ENCODE results near the gene FNDC3B. TPM values are rescaled to one million over a fixed set of nuclear protein-coding genes. Genes with fewer than 3 reads are reported as not detected.
"Not testable (repeated sequence)": the region's sequence is repeated elsewhere in the genome, so short reads cannot be mapped to it uniquely, and the experiment has no call there.

The FNDC3B gene
- total RNA-seq, 1 experiment from 2014 or later: 62.3 TPM

DNA sequence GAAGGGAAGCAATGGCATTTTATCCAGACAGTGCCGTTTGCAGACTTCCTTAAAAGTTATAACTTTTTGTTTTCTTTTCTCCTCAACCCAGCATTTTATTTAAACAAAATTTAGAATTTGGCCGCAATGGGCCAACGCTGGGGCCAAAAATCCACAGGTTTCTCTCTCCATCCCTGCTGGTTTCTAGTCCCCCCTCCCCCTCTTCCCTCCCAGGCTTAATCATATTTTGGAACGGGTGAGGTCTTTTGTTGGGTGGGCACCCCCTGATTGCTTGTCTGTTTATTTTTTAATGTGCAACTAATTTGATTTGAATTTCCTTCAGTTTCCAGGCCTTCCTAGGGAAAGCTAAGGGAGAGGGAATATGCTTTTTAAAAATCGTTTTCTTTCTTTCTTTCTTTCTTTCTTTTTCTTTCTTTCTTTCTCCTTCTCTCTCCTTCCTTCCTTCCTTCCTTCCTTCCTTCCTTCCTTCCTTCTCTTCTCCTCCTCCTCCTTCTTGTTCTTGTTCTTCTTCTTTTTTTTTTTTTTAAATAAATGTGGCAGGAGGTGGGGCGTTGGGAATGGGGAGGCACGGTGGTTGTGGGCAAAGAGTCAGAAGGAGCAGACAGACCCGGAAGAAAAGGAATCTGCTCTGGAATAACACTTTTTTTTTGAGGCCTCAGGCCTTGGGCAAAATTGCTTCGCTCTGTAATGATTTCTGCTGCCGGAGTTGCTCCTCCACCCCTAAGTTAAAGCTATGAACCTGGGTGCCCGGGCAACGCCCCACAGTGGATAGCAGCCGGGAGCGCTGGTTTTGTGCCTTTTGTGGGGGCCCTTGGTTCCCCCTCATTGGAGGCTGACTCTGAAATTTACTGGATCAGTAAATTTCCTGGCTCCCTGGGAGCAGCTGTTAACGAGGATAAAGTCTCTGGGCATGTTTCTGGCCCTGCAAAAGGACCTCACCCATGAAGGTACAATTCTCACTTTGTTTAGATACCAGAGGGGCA lies 1.9 kb downstream of the FNDC3B start:
- Histone ChIP-seq H3K27ac (peak overlapping the region; percentile 95), H3K27me3 (no peaks in the 10 kb centered on the region), H3K36me3 (peaks cover 26% of the 10 kb centered on the region), H3K4me1 (peaks cover 7% of the 10 kb centered on the region; the same call in 1 of the 2 replicates), H3K4me3 (peak overlapping the region; percentile 88), H3K9me3 (replicated peaks) (no peaks in the 10 kb centered on the region)
- DNase-seq: peak; percentile 73 to 86

DNA sequence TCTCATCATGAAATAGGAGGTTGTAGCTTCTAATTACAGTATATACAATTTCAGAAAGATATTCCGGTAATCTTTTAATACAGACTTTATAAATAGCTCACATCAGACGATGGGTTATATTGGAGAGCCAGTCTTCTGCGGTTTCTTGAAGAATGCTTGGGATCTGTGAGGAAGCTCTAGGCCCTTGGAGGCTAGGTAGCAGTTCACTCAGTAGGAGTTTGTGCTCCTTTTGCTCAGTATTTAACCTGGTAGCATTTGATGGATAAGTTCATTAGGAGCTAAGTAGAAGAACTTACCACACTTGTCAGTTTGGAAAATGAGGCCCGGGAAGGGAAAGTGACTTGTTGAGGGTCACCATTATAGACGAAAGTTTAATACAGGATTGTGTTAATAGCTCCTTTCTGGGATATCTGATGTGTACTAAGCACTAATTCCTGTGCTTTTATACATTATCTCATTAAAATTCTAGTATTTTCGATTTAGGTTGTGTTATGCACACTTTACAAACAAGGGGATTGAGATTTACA lies 2.8 kb downstream of the FNDC3B start:
- Histone ChIP-seq H3K36me3 (peaks cover 30% of the 10 kb centered on the region), H3K27me3 (no peaks in the 10 kb centered on the region), H3K27ac (peak overlapping the region; percentile 95), H3K9me3 (replicated peaks) (no peaks in the 10 kb centered on the region), H3K4me3 (peak overlapping the region; percentile 88), H3K4me1 (peaks cover 7% of the 10 kb centered on the region; the same call in 1 of the 2 replicates)
- DNase-seq: peak in 1 of 2 experiments; percentile 22

DNA sequence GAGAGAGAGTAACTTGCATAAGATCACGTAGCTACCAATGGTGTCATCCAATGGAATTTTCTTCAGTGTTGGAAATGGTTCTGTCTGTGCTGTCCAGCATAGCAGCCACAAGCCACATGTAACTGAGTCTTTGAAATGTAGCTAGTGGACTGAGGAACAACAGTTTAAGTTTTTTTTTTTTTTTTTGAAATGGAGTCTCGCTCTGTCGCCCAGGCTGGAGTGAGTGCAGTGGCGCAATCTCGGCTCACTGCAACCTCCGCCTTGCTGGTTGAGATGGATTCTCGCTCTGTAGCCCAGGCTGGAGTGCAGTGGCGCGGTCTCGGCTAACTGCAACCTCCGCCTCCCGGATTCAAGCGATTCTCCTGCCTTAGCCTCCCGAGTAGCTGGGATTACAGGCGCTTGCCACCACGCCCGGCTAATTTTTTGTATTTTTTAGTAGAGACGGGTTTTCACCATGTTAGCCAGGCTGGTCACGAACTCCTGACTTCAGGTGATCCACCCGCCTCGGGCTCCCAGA lies 3.3 kb downstream of the FNDC3B start:
- Histone ChIP-seq H3K27ac (peak overlapping the region; percentile 95; the same call in 1 of the 2 replicates), H3K36me3 (peaks cover 30% of the 10 kb centered on the region), H3K4me3 (peak overlapping the region; percentile 88; the same call in 1 of the 2 replicates)
- DNase-seq; H3K27me3 ChIP-seq; H3K4me1 ChIP-seq; H3K9me3 ChIP-seq (replicated peaks): not testable (repeated sequence)

DNA sequence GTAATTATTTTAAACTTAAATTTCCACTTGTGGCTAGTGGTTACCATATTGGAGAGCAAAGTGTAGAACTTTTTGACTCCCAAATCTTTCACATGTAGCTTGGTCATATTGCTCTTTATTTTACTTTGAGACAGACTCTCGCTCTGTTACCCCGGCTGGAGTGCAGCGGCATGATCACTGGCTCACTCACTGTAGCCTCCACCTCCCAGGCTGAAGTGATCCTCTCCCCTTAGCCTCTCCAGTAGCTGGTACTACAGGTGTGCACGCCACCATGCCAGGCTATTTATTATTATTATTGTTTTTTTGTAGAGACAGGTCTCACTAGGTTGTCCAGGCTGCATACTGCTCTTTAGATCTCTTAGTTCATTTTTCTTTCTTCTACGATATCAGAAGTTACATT lies 3.9 kb downstream of the FNDC3B start:
- Histone ChIP-seq H3K27ac (no peak overlapping the region), H3K9me3 (replicated peaks) (no peaks in the 10 kb centered on the region), H3K4me1 (peaks cover 7% of the 10 kb centered on the region; the same call in 1 of the 2 replicates), H3K27me3 (no peaks in the 10 kb centered on the region), H3K4me3 (no peak overlapping the region), H3K36me3 (peaks cover 35% of the 10 kb centered on the region)
- no peak for DNase-seq

DNA sequence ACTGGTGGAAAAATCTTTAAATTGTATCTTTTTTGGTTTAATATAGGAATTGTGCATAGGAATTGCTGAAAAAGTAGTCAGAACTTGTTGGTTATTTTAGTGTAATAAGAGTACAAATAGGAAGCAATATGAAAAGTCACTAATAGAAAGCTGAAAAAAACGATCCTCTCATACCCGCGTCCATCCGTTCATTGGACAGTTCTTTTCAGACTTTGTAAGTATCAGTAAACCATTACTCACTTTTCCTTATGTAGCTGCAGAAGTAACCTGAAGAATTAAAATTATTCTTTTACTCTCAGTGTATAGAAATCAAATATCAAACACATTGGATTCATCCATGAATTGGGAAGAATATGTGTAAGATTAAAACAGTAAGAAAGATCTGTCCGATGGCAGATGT lies 4.4 kb downstream of the FNDC3B start:
- H3K4me3 ChIP-seq: no peak overlapping the region
- H3K4me1 ChIP-seq: peaks cover 7% of the 10 kb centered on the region; the same call in 1 of the 2 replicates
- H3K9me3 ChIP-seq (replicated peaks): no peaks in the 10 kb centered on the region; the same call in 1 of the 2 replicates
- no peak for DNase-seq
- H3K27ac ChIP-seq: no peak overlapping the region
- peaks cover 40% of the 10 kb centered on the region for H3K36me3 ChIP-seq
- H3K27me3 ChIP-seq: no peaks in the 10 kb centered on the region

DNA sequence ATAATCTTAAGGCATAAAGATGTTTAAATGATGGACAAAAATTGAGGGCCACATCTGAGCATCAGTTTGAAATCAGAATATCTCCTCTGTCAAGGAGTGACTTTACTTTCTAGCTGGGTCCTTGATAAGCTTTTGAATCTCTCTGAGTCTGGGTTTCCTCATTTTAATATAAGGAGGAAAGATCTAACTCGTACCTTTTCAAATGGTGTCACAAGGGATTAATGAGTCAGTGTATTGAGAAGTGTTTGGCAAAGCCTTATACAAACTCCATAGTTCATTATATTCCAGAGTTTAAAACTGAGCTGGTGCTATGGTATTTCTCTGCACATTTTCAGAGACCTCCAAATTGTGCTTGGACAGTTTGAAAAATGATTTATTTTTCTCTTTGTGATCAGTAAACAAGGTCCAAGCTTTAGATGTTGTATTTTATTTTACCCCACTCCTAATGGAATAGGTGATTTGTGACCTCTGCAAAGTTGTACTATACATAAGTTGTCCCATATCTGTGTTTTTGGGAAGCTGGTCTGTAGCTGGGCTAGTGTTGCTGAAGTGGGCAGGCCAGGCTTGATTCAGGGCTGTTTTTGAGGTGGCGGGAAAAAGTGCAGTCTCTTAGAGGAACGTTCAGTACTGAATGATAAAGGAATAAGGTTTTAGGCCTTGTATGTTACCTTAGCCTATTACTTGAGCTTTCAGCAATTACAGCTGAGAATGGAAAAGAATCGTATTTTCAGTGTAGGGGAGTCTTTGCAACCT lies 5.6 kb downstream of the FNDC3B start:
- Histone ChIP-seq H3K36me3 (peaks cover 51% of the 10 kb centered on the region), H3K9me3 (replicated peaks) (no peaks in the 10 kb centered on the region; the same call in 1 of the 2 replicates), H3K4me3 (no peak overlapping the region), H3K27me3 (no peaks in the 10 kb centered on the region), H3K4me1 (peaks cover 7% of the 10 kb centered on the region; the same call in 1 of the 2 replicates), H3K27ac (no peak overlapping the region)
- DNase-seq: no peak

DNA sequence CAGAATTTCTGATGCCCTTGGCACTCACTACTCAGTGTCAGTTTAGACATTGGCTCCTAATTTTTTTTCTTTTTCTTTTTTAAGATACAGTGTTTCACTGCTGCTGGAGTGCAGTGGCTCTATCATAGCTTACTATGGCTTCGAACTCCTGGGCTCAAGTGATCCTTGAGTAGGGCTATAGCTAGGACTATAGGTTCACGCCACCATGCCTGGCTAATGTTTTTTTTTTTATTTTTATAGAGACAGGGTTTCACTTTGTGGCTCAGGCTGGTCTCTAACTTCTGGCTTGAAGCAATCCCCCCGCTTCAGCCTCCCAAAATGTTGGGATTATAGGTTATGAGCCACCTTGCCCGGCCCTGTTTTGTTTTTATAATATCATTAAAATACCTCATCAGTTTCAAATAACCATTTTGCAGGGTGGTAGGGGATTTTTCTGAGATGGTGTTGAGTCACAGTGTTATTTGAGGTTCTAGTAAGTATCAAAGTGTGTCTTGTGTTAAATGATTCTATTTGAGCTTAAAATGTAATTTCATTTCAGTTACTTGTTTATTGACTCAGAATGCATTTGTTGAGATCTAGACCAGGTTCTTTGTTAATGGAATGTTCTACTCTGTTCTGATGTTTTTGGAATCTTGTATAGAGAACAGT lies 7.0 kb downstream of the FNDC3B start:
- DNase-seq: no peak
- H3K4me1 ChIP-seq: peaks cover 7% of the 10 kb centered on the region; the same call in 1 of the 2 replicates
- no peaks in the 10 kb centered on the region for H3K27me3 ChIP-seq
- H3K9me3 ChIP-seq (replicated peaks): no peaks in the 10 kb centered on the region; the same call in 1 of the 2 replicates
- H3K27ac ChIP-seq: no peak overlapping the region
- no peak overlapping the region for H3K4me3 ChIP-seq
- H3K36me3 ChIP-seq: peaks cover 62% of the 10 kb centered on the region

DNA sequence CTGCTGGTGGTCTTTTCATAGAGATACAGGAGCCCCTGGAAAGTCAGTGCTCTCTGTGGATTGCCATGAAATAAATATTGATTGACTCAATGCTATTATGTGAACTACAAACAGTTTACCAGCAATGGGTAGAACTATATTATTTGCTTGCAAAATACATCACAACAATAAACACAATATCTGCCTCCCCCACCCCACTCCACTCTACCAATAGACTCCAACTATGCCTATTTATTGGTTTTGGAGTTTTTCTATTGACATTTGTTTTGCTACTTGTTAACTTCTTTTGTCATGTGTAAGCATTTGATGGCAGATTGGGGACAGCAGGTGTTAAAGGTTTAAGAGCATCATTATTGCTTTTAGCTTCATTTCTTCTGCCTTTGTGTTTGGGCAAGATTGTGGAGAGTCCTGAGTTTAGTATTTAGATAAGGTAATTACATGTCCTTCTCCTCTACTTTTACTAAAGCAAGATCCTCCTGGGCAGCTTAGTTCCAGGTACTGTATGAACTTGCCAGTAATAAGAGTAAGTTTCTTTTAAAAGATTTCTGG lies 8.3 kb downstream of the FNDC3B start:
- Histone ChIP-seq H3K27me3 (no peaks in the 10 kb centered on the region), H3K4me3 (no peak overlapping the region), H3K27ac (no peak overlapping the region), H3K36me3 (peaks cover 68% of the 10 kb centered on the region), H3K9me3 (replicated peaks) (no peaks in the 10 kb centered on the region; the same call in 1 of the 2 replicates), H3K4me1 (no peaks in the 10 kb centered on the region)
- no peak for DNase-seq

DNA sequence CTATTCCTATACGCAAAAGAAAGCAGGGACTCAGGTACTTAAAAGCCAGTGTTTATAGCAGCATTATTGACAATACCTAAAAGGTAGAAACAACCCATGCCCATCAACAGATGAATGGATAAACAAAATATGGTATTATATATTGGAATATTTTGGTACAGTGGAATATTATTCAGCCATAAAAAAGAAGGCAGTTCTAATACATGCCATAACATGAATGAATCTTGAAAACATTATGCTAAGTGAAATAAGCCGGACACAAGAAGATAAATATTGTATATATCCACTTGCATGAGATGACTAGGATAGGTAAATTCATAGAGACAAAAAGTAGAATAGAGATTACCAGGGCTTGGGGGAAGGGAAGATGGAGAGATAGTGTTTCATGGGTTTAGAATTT lies 9.2 kb downstream of the FNDC3B start:
- H3K4me3 ChIP-seq: no peak overlapping the region
- no peaks in the 10 kb centered on the region for H3K27me3 ChIP-seq
- no peak overlapping the region for H3K27ac ChIP-seq
- H3K4me1 ChIP-seq: no peaks in the 10 kb centered on the region
- no peaks in the 10 kb centered on the region; the same call in 1 of the 2 replicates for H3K9me3 ChIP-seq (replicated peaks)
- H3K36me3 ChIP-seq: peaks cover 68% of the 10 kb centered on the region
- DNase-seq: no peak

DNA sequence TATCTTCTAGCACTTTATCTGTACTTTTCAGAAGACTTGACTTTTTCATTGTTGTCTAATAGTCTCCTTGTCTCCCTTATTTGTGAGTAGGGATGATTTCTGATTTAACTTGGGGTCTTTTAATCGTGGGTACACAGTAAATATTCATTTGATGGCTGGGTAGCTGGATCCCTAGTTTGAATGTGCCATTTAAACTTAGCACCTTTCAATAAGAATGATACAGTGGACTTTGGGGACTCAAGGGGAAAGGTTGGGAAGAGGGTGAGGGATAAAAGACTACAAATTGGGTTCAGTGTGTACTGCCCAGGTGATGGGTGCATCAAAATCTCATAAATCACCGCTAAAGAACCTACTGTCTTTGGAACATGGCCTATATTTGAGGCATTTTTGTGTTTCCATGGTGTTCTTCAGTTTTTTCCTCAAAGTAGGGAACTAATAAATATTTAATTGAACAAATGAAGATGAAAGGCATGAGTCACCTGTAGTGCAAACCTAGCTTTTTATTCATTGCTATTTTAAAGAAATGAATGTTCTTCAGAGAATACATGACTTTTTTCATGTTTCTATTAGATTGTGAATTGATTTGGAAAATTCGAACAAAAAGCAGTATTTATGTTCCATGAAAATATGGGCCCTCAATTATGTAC lies 12.1 kb downstream of the FNDC3B start:
- H3K36me3 ChIP-seq: peaks cover 62% of the 10 kb centered on the region
- H3K27ac ChIP-seq: no peak overlapping the region

DNA sequence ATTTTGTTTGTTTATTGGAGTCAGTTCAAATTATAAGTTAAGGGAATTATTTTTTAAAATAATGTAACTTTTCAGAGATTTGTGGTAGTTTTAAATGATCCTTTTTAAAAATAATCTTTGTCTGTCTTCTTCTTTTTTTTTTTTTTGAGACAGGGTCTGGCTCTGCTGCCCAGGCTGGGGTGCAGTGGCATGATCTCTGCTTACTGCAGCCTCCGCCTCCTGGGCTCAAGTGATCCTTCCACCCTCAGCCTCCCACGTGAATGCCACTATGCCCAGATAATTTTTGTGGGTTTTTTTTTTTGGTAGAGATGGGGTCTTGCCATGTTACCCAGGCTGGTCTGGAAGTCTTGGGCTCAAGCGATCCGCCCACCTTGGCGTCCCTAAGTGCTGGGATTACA lies 12.6 kb downstream of the FNDC3B start:
- DNase-seq: no peak
- no peaks in the 10 kb centered on the region for H3K27me3 ChIP-seq
- no peak overlapping the region for H3K27ac ChIP-seq
- peaks cover 58% of the 10 kb centered on the region for H3K36me3 ChIP-seq
- H3K4me3 ChIP-seq: no peak overlapping the region
- H3K9me3 ChIP-seq (replicated peaks): no peaks in the 10 kb centered on the region; the same call in 1 of the 2 replicates
- H3K4me1 ChIP-seq: no peaks in the 10 kb centered on the region

More for the DNA sequence above, 12.1 kb downstream of the FNDC3B start:
- no peaks in the 10 kb centered on the region for H3K27me3 ChIP-seq
- H3K4me1 ChIP-seq: no peaks in the 10 kb centered on the region
- no peak for DNase-seq
- H3K9me3 ChIP-seq (replicated peaks): no peaks in the 10 kb centered on the region; the same call in 1 of the 2 replicates
- no peak overlapping the region for H3K4me3 ChIP-seq

DNA sequence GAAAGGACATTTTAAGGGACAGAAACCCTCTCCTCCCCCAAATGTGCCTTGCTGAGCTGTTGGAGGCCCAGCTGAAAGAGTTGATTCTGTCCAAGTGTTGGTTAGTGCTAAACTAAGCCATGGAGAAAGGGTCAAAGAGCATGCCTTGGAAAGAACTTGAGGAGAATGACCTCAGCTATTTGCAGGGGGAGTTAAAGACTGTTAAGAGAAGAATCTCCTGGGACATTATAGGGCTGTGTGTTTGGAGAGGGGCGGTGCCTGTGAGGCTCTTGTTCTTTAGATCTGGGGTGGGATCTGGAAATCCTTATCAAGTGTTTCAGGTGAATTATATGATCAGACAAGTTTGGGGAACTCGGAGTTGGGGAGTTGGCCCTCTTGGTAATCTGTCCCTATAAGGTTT lies 13.0 kb downstream of the FNDC3B start:
- Histone ChIP-seq H3K9me3 (replicated peaks) (no peaks in the 10 kb centered on the region; the same call in 1 of the 2 replicates), H3K27me3 (no peaks in the 10 kb centered on the region), H3K4me3 (no peak overlapping the region), H3K4me1 (no peaks in the 10 kb centered on the region), H3K36me3 (peaks cover 58% of the 10 kb centered on the region), H3K27ac (no peak overlapping the region)
- no peak for DNase-seq

DNA sequence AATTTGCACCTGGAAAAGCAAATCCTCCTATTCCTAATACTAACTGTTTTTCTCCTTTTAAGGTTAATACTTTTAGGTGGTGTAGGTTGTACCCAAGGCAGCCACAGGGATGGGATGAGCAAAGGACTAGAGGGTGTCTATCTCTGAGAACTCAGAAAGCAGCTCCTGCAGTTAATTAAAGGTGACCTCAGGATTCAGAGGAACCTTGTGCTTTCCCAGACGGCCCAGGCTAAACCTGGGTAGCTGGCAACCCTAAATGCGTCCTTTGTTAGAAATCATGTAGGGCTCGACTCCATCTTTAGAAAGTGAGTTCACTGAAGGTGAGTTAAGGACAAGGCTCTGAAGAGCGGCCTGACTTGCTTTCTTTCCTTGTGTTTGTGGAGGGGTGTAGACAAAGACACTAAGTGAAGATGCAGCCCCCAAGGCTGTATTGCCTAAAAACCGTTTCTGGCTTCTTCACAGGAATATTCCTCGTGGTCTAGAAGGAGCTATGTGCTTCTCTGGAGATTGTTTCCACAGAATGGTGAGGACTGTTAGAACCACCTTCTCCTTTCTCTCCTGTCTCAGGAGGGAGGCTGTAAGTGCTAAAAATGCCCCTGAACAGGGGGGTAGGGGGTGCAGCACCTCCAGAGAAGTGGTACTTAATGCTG lies 14.9 kb downstream of the FNDC3B start:
- H3K4me3 ChIP-seq: no peak overlapping the region
- H3K36me3 ChIP-seq: peaks cover 47% of the 10 kb centered on the region
- H3K4me1 ChIP-seq: no peaks in the 10 kb centered on the region
- H3K27ac ChIP-seq: no peak overlapping the region
- H3K27me3 ChIP-seq: no peaks in the 10 kb centered on the region
- H3K9me3 ChIP-seq (replicated peaks): no peaks in the 10 kb centered on the region
- no peak for DNase-seq
